Esophagus muscularis mucosa (tissue), 4 donors: ENCODE measurements around the gene RHOT2. TPM values are rescaled to one million over a fixed set of nuclear protein-coding genes. Genes with fewer than 3 reads are reported as not detected.
A peak's percentile ranks its signal among the peaks of the same experiment; 100 is the strongest.

Experiments used
- DNase-seq: peaks from one replicate; pipeline ENCODE4 v3.0.0-alpha.2; 2017; ENCODE audit errors: extremely low spot score
- H3K27ac ChIP-seq, 4 donors: fragments of 200-600 bp; sonication (generic); replicated peaks in 1 of 4; 1 replicate in 3 of 4; 2 replicates in 1 of 4; pipeline ENCODE4 v1.5.1; 2016 to 2019; ENCODE audit warnings: mild to moderate bottlenecking in 1 of 4
- H3K27me3 ChIP-seq, 4 donors: fragments of 200-600 bp; sonication (generic); one replicate each; pipeline versions ENCODE4 v1.5.1 to v1.6.0; 2016 to 2019
- H3K36me3 ChIP-seq, 4 donors: fragments of 200-600 bp; sonication (generic); one replicate each; pipeline ENCODE4 v1.5.1; 2016 to 2019
- H3K4me1 ChIP-seq, 4 donors: fragments of 200-600 bp; sonication (generic); one replicate each; pipeline ENCODE4 v1.5.1; 2016 to 2019
- H3K4me3 ChIP-seq, 4 donors: fragments of 200-600 bp; sonication (generic); 1 replicate in 2 of 4; 2 replicates in 2 of 4; pipeline ENCODE4 v1.5.1; 2016 to 2019; ENCODE audit warnings: mild to moderate bottlenecking in 4 of 4, moderate library complexity in 1 of 4
- H3K9me3 ChIP-seq, 4 donors: fragments of 200-600 bp; sonication (generic); 1 replicate in 3 of 4; 2 replicates in 1 of 4; pipeline ENCODE4 v1.5.1; 2016 to 2019
- CTCF ChIP-seq, 3 experiments: fragments of 200-600 bp in 2 of 3; fragments of 450-650 bp in 1 of 3; sonication (generic) in 2 of 3; IDR thresholded peaks; one replicate each; pipeline ENCODE4 v1.5.1; 2017 to 2019; ENCODE audit warnings: antibody characterized with exemption in 3 of 3, mild to moderate bottlenecking in 2 of 3, moderate library complexity in 1 of 3
- EP300 ChIP-seq: sonication (generic); formaldehyde crosslinking; IDR thresholded peaks from one replicate; pipeline ENCODE4 v1.6.1; 2017; ENCODE audit warnings: antibody characterized with exemption
- POLR2A ChIP-seq: fragments of 450-650 bp; IDR thresholded peaks from one replicate; pipeline ENCODE4 v1.6.1; 2017; ENCODE audit warnings: antibody characterized with exemption, moderate library complexity, mild to moderate bottlenecking, low read depth
- POLR2AphosphoS5 ChIP-seq, 2 donors: sonication (generic); formaldehyde crosslinking; IDR thresholded peaks; one replicate each; pipeline ENCODE4 v1.6.1; 2017; ENCODE audit warnings: antibody characterized with exemption in 2 of 2
- WGBS: methylation state at CpG from one replicate; pipeline ENCODE4 v1.1.5; 2018; 5-methylcytosine and 5-hydroxymethylcytosine counted together
- intact Hi-C: fragments of 100-400 bp; cut with DNase I; formaldehyde crosslinking; loops from one replicate; pipeline ENCODE4 v1.15.1; 2023
- total RNA-seq, 4 donors: library from RNA; depleted of rRNA; stranded (reverse); fragments of >200 nt; gene quantifications; one replicate each; pipeline versions ENCODE4 v1.1.0 to v1.2.1, GENCODE V29; 2016

The RHOT2 gene
- total RNA-seq, 4 donors from 2014 or later: 34.5 to 67.5 (median 58.6) TPM

GRCh38 chr16:694863-695354 lies 27.0 kb downstream of the RHOT2 start:
- intact Hi-C loops: no loop called here
- H3K27ac ChIP-seq: no peak overlapping the region
- H3K4me3 ChIP-seq: peak overlapping the region in 1 of 4 donors; percentile 45
- H3K4me1 ChIP-seq: peaks cover 17 to 40% (median 31%) of the 10 kb centered on the region in 4 donors
- peaks cover 9 to 78% (median 40%) of the 10 kb centered on the region in 4 donors for H3K27me3 ChIP-seq
- 7% methylated on average over 2 of the region's 37 CpGs for WGBS
- no peak for DNase-seq
- H3K9me3 ChIP-seq: no peaks in the 10 kb centered on the region
- TF ChIP-seq POLR2AphosphoS5 (IDR thresholded peaks at IDR 0.05) (no peak), CTCF (IDR thresholded peaks at IDR 0.05) (no peak), POLR2A (no peak), EP300 (no peak)
- no peaks in the 10 kb centered on the region for H3K36me3 ChIP-seq

GRCh38 chr16:695355-696089 lies 27.6 kb downstream of the RHOT2 start:
- intact Hi-C loops: no loop called here
- Histone ChIP-seq H3K4me1 (peaks cover 17 to 39% (median 31%) of the 10 kb centered on the region in 4 donors), H3K27me3 (peaks cover 9 to 84% (median 45%) of the 10 kb centered on the region in 4 donors), H3K27ac (no peak overlapping the region), H3K4me3 (peak overlapping the region; percentile 1 to 45 (median 20)), H3K36me3 (no peaks in the 10 kb centered on the region), H3K9me3 (no peaks in the 10 kb centered on the region)
- WGBS: 20% methylated on average over 17 of the region's 71 CpGs
- no peak for DNase-seq
- TF ChIP-seq POLR2AphosphoS5 (IDR thresholded peaks at IDR 0.05) (no peak), CTCF (IDR thresholded peaks at IDR 0.05) (no peak), POLR2A (no peak), EP300 (no peak)

GRCh38 chr16:698911-699671 lies 31.2 kb downstream of the RHOT2 start:
- peaks cover 14 to 37% (median 28%) of the 10 kb centered on the region in 4 donors for H3K4me1 ChIP-seq
- intact Hi-C loops: no loop called here
- H3K36me3 ChIP-seq: no peaks in the 10 kb centered on the region
- TF ChIP-seq CTCF (IDR thresholded peaks at IDR 0.05) (no peak), POLR2A (no peak), POLR2AphosphoS5 (IDR thresholded peaks at IDR 0.05) (no peak)
- WGBS: 73% methylated on average over 18 of the region's 19 CpGs
- H3K4me3 ChIP-seq: no peak overlapping the region
- no peak for DNase-seq
- no peaks in the 10 kb centered on the region for H3K9me3 ChIP-seq
- H3K27me3 ChIP-seq: peaks cover 2 to 100% (median 65%) of the 10 kb centered on the region in 4 donors
- H3K27ac ChIP-seq: no peak overlapping the region

GRCh38 chr16:700684-701584 lies 33.0 kb downstream of the RHOT2 start:
- Histone ChIP-seq H3K27ac (no peak overlapping the region), H3K36me3 (no peaks in the 10 kb centered on the region), H3K4me1 (peaks cover 0 to 33% (median 17%) of the 10 kb centered on the region in 4 donors), H3K27me3 (peaks cover 0 to 99% (median 61%) of the 10 kb centered on the region in 4 donors), H3K9me3 (no peaks in the 10 kb centered on the region), H3K4me3 (no peak overlapping the region)
- DNase-seq: no peak
- TF ChIP-seq EP300: no peak
- TF ChIP-seq POLR2A: no peak
- TF ChIP-seq CTCF (IDR thresholded peaks at IDR 0.05): no peak
- no peak for TF ChIP-seq POLR2AphosphoS5 (IDR thresholded peaks at IDR 0.05)
- 32% methylated on average over 27 of the region's 76 CpGs for whole genome bisulfite sequencing
- intact Hi-C loops: no loop called here
